ENCODE data around the gene CD22. TPM values are rescaled to one million over a fixed set of nuclear protein-coding genes. Genes with fewer than 3 reads are reported as not detected.

Gene CD22
- polyA plus RNA-seq, 1 donor from 2014 or later: not detected

DNA sequence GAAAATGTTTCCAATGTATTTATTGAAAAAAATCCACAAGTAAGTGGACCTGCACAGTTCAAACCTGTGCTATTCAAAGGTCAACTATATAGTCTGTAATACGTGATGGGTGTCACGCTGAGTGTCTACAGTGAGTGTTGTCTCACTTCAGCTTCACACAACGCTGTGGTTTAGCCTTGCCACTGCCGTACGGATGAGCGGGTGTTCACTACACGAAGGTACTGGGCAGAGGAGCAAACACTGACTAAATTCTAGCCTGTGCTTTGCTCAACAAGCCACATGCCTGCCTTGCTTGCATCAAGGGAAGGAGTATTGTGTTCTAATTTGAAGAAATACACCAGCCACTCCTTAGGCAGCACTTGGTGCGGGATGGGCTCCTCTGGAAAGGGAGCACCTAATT, 25.9 kb downstream of the CD22 start:
- no peaks in the 10 kb centered on the region for H3K9me3 ChIP-seq (ENCODE audit: low read length)
- H3K9ac ChIP-seq (ENCODE audit: low read length): no peak overlapping the region
- H3K9me2 ChIP-seq (ENCODE audit: insufficient read depth, low read length): no peaks in the 10 kb centered on the region
- no peak overlapping the region for H3K4me2 ChIP-seq (ENCODE audit: low read length)
- H3K27me3 ChIP-seq (ENCODE audit: insufficient read depth, low read depth, low read length): no peaks in the 10 kb centered on the region
- H3F3A ChIP-seq (ENCODE audit: insufficient read depth, low read length, poor library complexity, severe bottlenecking): no peaks in the 10 kb centered on the region
- no peaks in the 10 kb centered on the region for H3K36me3 ChIP-seq (ENCODE audit: insufficient read depth, low read length)
- no peaks in the 10 kb centered on the region for H3K79me2 ChIP-seq (replicated peaks; ENCODE audit: insufficient read depth, low read length)
- TF ChIP-seq EZH2 (IDR thresholded peaks at IDR 0.05; ENCODE audit: borderline replicate concordance, insufficient read depth, low read length, poor library complexity, severe bottlenecking) (no peak), TAF1 (IDR thresholded peaks at IDR 0.05; ENCODE audit: low read depth) (no peak), EP300 (conservative IDR thresholded peaks at IDR 0.05; ENCODE audit: poor library complexity, severe bottlenecking) (no peak), MXI1 (conservative IDR thresholded peaks at IDR 0.05; ENCODE audit: poor library complexity, severe bottlenecking) (no peak), POLR2AphosphoS5 (IDR thresholded peaks at IDR 0.05) (no peak), RAD21 (conservative IDR thresholded peaks at IDR 0.05) (no peak), SMC3 (conservative IDR thresholded peaks at IDR 0.05; ENCODE audit: poor library complexity) (no peak)
- TF ChIP-seq, protein P1, sequence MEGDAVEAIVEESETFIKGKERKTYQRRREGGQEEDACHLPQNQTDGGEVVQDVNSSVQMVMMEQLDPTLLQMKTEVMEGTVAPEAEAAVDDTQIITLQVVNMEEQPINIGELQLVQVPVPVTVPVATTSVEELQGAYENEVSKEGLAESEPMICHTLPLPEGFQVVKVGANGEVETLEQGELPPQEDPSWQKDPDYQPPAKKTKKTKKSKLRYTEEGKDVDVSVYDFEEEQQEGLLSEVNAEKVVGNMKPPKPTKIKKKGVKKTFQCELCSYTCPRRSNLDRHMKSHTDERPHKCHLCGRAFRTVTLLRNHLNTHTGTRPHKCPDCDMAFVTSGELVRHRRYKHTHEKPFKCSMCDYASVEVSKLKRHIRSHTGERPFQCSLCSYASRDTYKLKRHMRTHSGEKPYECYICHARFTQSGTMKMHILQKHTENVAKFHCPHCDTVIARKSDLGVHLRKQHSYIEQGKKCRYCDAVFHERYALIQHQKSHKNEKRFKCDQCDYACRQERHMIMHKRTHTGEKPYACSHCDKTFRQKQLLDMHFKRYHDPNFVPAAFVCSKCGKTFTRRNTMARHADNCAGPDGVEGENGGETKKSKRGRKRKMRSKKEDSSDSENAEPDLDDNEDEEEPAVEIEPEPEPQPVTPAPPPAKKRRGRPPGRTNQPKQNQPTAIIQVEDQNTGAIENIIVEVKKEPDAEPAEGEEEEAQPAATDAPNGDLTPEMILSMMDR (IDR thresholded peaks at IDR 0.05; ENCODE audit: poor library complexity, severe bottlenecking): no peak
- TF ChIP-seq, protein P2, sequence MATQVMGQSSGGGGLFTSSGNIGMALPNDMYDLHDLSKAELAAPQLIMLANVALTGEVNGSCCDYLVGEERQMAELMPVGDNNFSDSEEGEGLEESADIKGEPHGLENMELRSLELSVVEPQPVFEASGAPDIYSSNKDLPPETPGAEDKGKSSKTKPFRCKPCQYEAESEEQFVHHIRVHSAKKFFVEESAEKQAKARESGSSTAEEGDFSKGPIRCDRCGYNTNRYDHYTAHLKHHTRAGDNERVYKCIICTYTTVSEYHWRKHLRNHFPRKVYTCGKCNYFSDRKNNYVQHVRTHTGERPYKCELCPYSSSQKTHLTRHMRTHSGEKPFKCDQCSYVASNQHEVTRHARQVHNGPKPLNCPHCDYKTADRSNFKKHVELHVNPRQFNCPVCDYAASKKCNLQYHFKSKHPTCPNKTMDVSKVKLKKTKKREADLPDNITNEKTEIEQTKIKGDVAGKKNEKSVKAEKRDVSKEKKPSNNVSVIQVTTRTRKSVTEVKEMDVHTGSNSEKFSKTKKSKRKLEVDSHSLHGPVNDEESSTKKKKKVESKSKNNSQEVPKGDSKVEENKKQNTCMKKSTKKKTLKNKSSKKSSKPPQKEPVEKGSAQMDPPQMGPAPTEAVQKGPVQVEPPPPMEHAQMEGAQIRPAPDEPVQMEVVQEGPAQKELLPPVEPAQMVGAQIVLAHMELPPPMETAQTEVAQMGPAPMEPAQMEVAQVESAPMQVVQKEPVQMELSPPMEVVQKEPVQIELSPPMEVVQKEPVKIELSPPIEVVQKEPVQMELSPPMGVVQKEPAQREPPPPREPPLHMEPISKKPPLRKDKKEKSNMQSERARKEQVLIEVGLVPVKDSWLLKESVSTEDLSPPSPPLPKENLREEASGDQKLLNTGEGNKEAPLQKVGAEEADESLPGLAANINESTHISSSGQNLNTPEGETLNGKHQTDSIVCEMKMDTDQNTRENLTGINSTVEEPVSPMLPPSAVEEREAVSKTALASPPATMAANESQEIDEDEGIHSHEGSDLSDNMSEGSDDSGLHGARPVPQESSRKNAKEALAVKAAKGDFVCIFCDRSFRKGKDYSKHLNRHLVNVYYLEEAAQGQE (IDR thresholded peaks at IDR 0.05; ENCODE audit: borderline replicate concordance): no peak
- no peak overlapping the region for H2AFZ ChIP-seq (ENCODE audit: low read depth, low read length)
- no peaks in the 10 kb centered on the region for H4K20me1 ChIP-seq (ENCODE audit: insufficient read depth)
- no peak overlapping the region for H3K27ac ChIP-seq (ENCODE audit: low read length)
- H3K4me3 ChIP-seq (ENCODE audit: low read length): no peak overlapping the region

DNA sequence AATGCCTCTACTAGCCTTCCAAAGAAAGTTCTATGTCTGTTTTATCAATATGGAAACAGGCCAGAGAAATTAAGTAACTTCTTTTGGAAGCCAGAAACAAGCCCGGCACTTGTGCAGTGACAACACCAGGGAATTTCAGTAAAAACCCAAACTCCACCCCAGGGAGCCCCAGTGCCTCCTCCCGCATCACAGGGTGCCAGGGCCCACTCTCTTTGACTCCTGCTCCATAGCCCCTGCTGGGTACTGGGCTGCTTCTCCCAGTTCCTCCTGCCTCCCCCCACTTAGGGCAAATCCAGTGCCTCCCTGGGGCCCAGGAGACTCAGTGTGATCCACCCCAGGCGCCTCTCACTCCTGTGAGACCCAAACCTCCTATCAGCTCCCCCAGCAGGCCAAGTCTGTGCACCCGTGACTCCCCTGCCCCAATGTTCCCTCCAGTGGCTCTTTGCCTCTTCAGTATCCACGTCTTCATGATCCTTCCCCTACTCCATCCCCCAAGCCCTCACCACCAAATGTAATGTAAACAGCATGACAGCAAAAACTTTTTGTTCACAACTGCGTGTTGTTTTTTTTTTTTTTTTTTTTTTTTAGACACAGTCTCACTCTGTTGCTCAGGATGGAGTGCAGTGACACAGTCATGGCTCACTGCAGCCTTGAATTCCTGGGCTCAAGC, 26.9 kb downstream of the CD22 start:
- Histone ChIP-seq H3K27ac (ENCODE audit: low read length) (no peak overlapping the region), H3K9me3 (ENCODE audit: low read length) (no peaks in the 10 kb centered on the region), H3K4me2 (ENCODE audit: low read length) (no peak overlapping the region), H3K9me2 (ENCODE audit: insufficient read depth, low read length) (no peaks in the 10 kb centered on the region), H3F3A (ENCODE audit: insufficient read depth, low read length, poor library complexity, severe bottlenecking) (no peaks in the 10 kb centered on the region), H2AFZ (ENCODE audit: low read depth, low read length) (no peak overlapping the region), H3K79me2 (replicated peaks; ENCODE audit: insufficient read depth, low read length) (no peaks in the 10 kb centered on the region), H3K9ac (ENCODE audit: low read length) (no peak overlapping the region), H3K4me3 (ENCODE audit: low read length) (no peak overlapping the region), H3K27me3 (ENCODE audit: insufficient read depth, low read depth, low read length) (no peaks in the 10 kb centered on the region), H3K36me3 (ENCODE audit: insufficient read depth, low read length) (no peaks in the 10 kb centered on the region), H4K20me1 (ENCODE audit: insufficient read depth) (no peaks in the 10 kb centered on the region)
- no peak for TF ChIP-seq POLR2AphosphoS5 (IDR thresholded peaks at IDR 0.05)
- no peak for TF ChIP-seq SMC3 (conservative IDR thresholded peaks at IDR 0.05; ENCODE audit: poor library complexity)
- no peak for TF ChIP-seq EZH2 (IDR thresholded peaks at IDR 0.05; ENCODE audit: borderline replicate concordance, insufficient read depth, low read length, poor library complexity, severe bottlenecking)
- TF ChIP-seq, protein P1 (IDR thresholded peaks at IDR 0.05; ENCODE audit: poor library complexity, severe bottlenecking): no peak
- TF ChIP-seq EP300 (conservative IDR thresholded peaks at IDR 0.05; ENCODE audit: poor library complexity, severe bottlenecking): no peak
- TF ChIP-seq MXI1 (conservative IDR thresholded peaks at IDR 0.05; ENCODE audit: poor library complexity, severe bottlenecking): no peak
- TF ChIP-seq RAD21 (conservative IDR thresholded peaks at IDR 0.05): no peak
- TF ChIP-seq TAF1 (IDR thresholded peaks at IDR 0.05; ENCODE audit: low read depth): no peak
- TF ChIP-seq, protein P2 (IDR thresholded peaks at IDR 0.05; ENCODE audit: borderline replicate concordance): no peak

All from neural cell (in vitro differentiated cells).